HG03280 (cell line): ENCODE measurements around the gene ZNF778.
A peak's percentile ranks its signal among the peaks of the same experiment; 100 is the strongest.
"Not testable (repeated sequence)": the region's sequence is repeated elsewhere in the genome, so short reads cannot be mapped to it uniquely, and the experiment has no call there.

ENCODE experiments used
- ATAC-seq: cut with Tn5 transposase; IDR thresholded peaks from one replicate; pipeline ENCODE4 v1.9.1; 2021; ENCODE audit warnings: mild to moderate bottlenecking, moderate library complexity; ENCODE audit not compliant: unreplicated experiment

Gene ZNF778

GRCh38 chr16:89210904-89211515 lies 6.5 kb upstream of the ZNF778 start:
- no peak for ATAC-seq

GRCh38 chr16:89216315-89217137 lies 977 bp upstream of the ZNF778 start:
- no peak for ATAC-seq

- no peak for ATAC-seq
Measured at GRCh38 chr16:89217138-89217387, 440 bp upstream of the ZNF778 start.

- no peak for ATAC-seq
Measured at GRCh38 chr16:89219365-89219764, 1.9 kb downstream of the ZNF778 start.

- ATAC-seq, result no peak
Measured at GRCh38 chr16:89221604-89222003, 4.1 kb downstream of the ZNF778 start.

GRCh38 chr16:89222931-89223330 lies 5.4 kb downstream of the ZNF778 start:
- ATAC-seq, result no peak

- no peak for ATAC-seq
Measured at GRCh38 chr16:89224665-89225064, 7.2 kb downstream of the ZNF778 start.

GRCh38 chr16:89230255-89230654 lies 12.8 kb downstream of the ZNF778 start:
- no peak for ATAC-seq

GRCh38 chr16:89232107-89232506 lies 14.6 kb downstream of the ZNF778 start:
- no peak for ATAC-seq

- ATAC-seq, result no peak
Measured at GRCh38 chr16:89233678-89234490, 16.4 kb downstream of the ZNF778 start.

- ATAC-seq, result no peak
Measured at GRCh38 chr16:89237733-89238132, 20.2 kb downstream of the ZNF778 start.

- ATAC-seq, result peak; percentile 57
Measured at GRCh38 chr16:89241187-89242007, 23.9 kb downstream of the ZNF778 start.

- no peak for ATAC-seq
Measured at GRCh38 chr16:89242795-89243200, 25.3 kb downstream of the ZNF778 start.

- ATAC-seq, result no peak
Measured at GRCh38 chr16:89243664-89244063, 26.2 kb downstream of the ZNF778 start.

GRCh38 chr16:89244264-89244663 lies 26.8 kb downstream of the ZNF778 start:
- not testable (repeated sequence) for ATAC-seq

- no peak for ATAC-seq
Measured at GRCh38 chr16:89244754-89245153, 27.3 kb downstream of the ZNF778 start.

- no peak for ATAC-seq
Measured at GRCh38 chr16:89246383-89246902, 28.9 kb downstream of the ZNF778 start.

- peak; percentile 68 for ATAC-seq
Measured at GRCh38 chr16:89246903-89247733, 29.6 kb downstream of the ZNF778 start.

- not testable (repeated sequence) for ATAC-seq
Measured at GRCh38 chr16:89247734-89248075, 30.2 kb downstream of the ZNF778 start.
